Activated T-cell treated with anti-CD3 and anti-CD28 coated beads for 4 hours (primary cell): Measurements from ENCODE around the gene RBM10.

Experiments used
- DNase-seq: peaks from one replicate; pipeline ENCODE4 v3.0.0-alpha.2; 2020

Gene RBM10

GRCh38 chrX:47200385-47201150 lies 55.5 kb downstream of the RBM10 start:
- no peak for DNase-seq

DNA sequence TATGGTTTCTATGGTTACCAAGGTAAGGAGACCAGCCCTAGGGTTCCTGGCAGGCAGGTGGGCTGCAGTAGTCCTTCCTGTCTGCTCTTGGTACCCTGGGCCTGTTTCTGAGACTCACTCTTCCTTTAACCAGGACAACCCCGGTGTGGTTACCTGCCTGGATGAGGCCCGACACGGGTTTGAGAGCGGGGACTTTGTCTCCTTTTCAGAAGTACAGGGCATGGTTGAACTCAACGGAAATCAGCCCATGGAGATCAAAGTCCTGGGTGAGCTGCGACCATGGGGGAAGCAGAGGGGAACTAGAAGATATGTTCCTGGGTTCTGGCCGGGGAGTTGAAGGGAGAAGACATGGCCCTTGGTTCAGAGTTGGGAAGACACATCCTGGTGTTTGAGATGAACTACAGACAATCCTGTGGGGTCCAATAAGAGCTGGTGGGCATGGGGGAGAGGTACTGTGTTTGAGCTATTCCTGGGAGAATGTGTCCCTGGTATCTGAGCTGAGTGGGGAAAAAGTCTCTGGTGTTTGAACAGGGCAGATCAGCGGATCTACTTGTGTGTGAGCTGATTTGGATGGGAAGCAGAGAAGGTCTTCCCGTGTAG lies 56.4 kb downstream of the RBM10 start:
- no peak for DNase-seq

DNA sequence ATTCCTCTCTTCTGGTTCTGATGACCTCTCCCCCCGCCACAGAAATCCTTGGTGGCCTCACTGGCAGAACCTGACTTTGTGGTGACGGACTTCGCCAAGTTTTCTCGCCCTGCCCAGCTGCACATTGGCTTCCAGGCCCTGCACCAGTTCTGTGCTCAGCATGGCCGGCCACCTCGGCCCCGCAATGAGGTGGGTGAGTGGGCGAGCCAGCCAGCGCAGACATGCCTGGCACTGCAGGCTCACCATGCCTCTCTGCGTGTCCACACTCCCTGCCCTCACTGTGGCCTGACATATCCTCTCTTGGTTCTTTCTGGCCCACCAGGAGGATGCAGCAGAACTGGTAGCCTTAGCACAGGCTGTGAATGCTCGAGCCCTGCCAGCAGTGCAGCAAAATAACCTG lies 57.3 kb downstream of the RBM10 start:
- DNase-seq: no peak

DNA sequence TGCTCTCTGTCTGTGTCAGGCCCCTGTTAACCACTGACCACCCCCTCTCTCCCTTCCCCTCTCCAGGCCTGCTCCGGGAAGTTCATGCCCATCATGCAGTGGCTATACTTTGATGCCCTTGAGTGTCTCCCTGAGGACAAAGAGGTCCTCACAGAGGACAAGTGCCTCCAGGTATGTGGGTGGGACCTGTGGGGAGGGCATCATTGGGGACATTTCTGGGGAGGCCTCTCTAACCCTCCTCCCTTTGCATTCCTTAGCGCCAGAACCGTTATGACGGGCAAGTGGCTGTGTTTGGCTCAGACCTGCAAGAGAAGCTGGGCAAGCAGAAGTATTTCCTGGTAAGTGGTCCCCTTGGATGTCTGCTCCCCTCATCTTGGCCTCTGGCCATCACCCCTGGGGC lies 57.9 kb downstream of the RBM10 start:
- DNase-seq: no peak

- DNase-seq: no peak
Observed at GRCh38 chrX:47204970-47205369, 59.9 kb downstream of the RBM10 start.

GRCh38 chrX:47206316-47206715 lies 61.3 kb downstream of the RBM10 start:
- no peak for DNase-seq

- no peak for DNase-seq
Observed at GRCh38 chrX:47208108-47208507, 63.1 kb downstream of the RBM10 start.

GRCh38 chrX:47209508-47210238 lies 64.7 kb downstream of the RBM10 start:
- DNase-seq: no peak

DNA sequence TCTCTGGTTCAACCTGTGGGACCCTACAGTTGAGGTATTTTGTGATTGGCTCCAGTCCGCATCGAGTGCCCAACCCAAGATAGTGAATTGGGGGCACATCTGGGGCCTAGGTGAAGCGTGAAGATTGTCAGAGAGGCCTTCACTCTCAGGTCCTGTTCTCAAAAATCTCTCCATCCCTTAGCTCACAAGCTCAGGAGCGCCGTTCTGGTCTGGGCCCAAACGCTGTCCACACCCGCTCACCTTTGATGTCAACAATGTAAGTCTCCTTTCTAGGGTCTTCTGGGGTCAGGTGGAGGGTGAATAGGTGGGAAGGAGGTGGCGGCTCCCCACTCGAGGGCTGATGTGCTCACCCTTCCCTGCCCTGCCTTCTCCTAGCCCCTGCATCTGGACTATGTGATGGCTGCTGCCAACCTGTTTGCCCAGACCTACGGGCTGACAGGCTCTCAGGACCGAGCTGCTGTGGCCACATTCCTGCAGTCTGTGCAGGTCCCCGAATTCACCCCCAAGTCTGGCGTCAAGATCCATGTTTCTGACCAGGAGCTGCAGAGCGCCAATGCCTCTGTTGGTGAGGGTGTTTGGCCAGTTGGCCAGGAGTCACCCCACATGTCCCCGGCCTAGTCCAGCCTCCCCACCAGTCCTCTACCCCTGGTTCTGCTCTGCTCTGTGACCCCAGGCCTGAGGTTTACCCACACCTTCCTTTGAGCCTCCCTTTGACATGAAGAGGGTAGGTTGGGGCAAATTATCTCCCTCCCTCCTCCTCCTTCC lies 65.8 kb downstream of the RBM10 start:
- DNase-seq: no peak

GRCh38 chrX:47212381-47213293 lies 67.6 kb downstream of the RBM10 start:
- no peak for DNase-seq

GRCh38 chrX:47214435-47215077 lies 69.5 kb downstream of the RBM10 start:
- no peak for DNase-seq

- no peak for DNase-seq
Observed at GRCh38 chrX:47215291-47215900, 70.4 kb downstream of the RBM10 start.

- no peak for DNase-seq
Observed at GRCh38 chrX:47216393-47216925, 71.4 kb downstream of the RBM10 start.

GRCh38 chrX:47217121-47217851 lies 72.3 kb downstream of the RBM10 start:
- DNase-seq: peak; percentile 2

DNA sequence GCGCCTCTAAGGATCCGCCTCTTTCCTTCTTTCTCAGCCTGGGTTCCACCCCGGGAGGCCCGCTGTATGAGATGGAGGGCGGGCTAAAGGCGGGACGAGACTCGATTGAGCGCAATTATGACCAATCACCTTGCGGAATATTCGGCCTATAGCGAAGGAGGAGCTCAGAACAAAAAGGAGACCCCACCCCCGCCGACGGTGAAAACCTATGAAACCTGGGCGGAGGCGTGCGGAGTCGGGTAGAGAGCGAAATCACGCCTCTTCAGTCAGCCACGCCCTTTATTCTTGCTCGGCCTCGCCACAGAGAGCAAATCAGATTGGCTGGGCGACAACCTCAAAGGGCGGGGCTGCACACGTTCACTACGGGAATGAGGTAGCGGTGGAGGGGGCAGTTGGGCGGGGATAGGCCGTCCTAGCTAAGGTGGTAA lies 72.8 kb downstream of the RBM10 start:
- DNase-seq: peak; percentile 90

GRCh38 chrX:47218280-47218919 lies 73.4 kb downstream of the RBM10 start, which contains the start of gene CDK16:
Gene CDK16 (plus strand): TSS chrX:47218681. CDS start chrX:47223558, 4,877 bp downstream.
- DNase-seq: peak; percentile 45

- DNase-seq: peak; percentile 11
Observed at GRCh38 chrX:47218920-47219815, 74.1 kb downstream of the RBM10 start.

DNA sequence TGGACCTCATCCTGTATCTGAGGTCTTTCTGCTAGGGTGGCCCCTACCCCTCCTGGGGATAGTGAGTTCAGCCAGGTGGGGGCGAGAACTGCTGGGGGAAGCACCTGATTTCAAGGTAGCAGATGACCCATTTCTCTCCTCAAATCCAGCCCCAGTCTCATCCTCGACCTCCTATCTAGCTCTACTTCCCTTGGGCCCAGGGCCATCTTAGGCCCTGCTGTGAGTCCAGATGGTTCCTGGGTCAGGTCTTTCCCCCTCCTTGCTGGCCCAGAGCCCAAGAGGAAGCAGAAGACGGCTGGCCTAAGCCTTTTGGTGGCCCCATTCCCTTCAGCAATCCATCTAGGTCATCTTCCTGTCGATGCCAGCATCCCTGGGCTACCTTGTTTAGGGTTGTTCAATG lies 76.7 kb downstream of the RBM10 start:
- DNase-seq: no peak
